Tongue (tissue), 2 donors: ENCODE measurements around the gene TOR4A. TPM values are rescaled to one million over a fixed set of nuclear protein-coding genes. Genes with fewer than 3 reads are reported as not detected.

Experiments
- DNase-seq: peaks from one replicate; pipeline ENCODE4 v3.0.0-alpha.2; 2015
- total RNA-seq: library from RNA; depleted of rRNA; stranded (reverse); fragments of >200 nt; gene quantifications from one replicate; pipeline ENCODE4 v1.2.3, GENCODE V29; 2014

TOR4A gene
- total RNA-seq, 1 donor from 2014 or later: 5.4 TPM

GRCh38 chr9:137271696-137272076 is 5.8 kb upstream of the TOR4A start:
- no peak for DNase-seq

GRCh38 chr9:137272241-137273094 is 5.1 kb upstream of the TOR4A start:
- no peak for DNase-seq

GRCh38 chr9:137273095-137273490 is 4.4 kb upstream of the TOR4A start:
- no peak for DNase-seq

- no peak for DNase-seq
Measured at GRCh38 chr9:137273611-137274320, 3.8 kb upstream of the TOR4A start.

- no peak for DNase-seq
Measured at GRCh38 chr9:137275203-137275587, 2.3 kb upstream of the TOR4A start.

- DNase-seq: no peak
Measured at GRCh38 chr9:137275588-137276472, 1.7 kb upstream of the TOR4A start.

- DNase-seq: peak; percentile 93
Measured at GRCh38 chr9:137276473-137277328, 825 bp upstream of the TOR4A start.

- DNase-seq: no peak
Measured at GRCh38 chr9:137278061-137278701, 655 bp downstream of the TOR4A start.

GRCh38 chr9:137278721-137279711 is 1.5 kb downstream of the TOR4A start:
- DNase-seq: no peak

GRCh38 chr9:137279741-137280473 is 2.4 kb downstream of the TOR4A start:
- DNase-seq: no peak

- no peak for DNase-seq
Measured at GRCh38 chr9:137280474-137281344, 3.2 kb downstream of the TOR4A start.

GRCh38 chr9:137281345-137282116 is 4.0 kb downstream of the TOR4A start:
- peak; percentile 30 for DNase-seq

GRCh38 chr9:137286975-137287383 is 9.5 kb downstream of the TOR4A start:
- peak; percentile 55 for DNase-seq

GRCh38 chr9:137293094-137293481 is 15.6 kb downstream of the TOR4A start:
- DNase-seq: no peak

- DNase-seq: no peak
Measured at GRCh38 chr9:137293482-137294090, 16.1 kb downstream of the TOR4A start.

- DNase-seq: peak; percentile 35
Measured at GRCh38 chr9:137294091-137294680, 16.7 kb downstream of the TOR4A start.
